Sigmoid colon (tissue), 4 donors: ENCODE data around the gene EPHB1.

Source experiments
- CTCF ChIP-seq, 4 experiments: fragments of 450-650 bp in 3 of 4; fragments of 200-600 bp in 1 of 4; IDR thresholded peaks; one replicate each; pipeline ENCODE4 v1.5.1; 2016 to 2019; ENCODE audit warnings: antibody characterized with exemption in 4 of 4, mild to moderate bottlenecking in 3 of 4, moderate library complexity in 2 of 4
- EP300 ChIP-seq, 4 donors: sonication (generic); formaldehyde crosslinking; IDR thresholded peaks; one replicate each; pipeline ENCODE4 v1.6.1; 2017; ENCODE audit warnings: antibody characterized with exemption in 4 of 4
- POLR2A ChIP-seq, 2 donors: fragments of 450-650 bp; IDR thresholded peaks; one replicate each; pipeline ENCODE4 v1.6.1; 2016; ENCODE audit warnings: antibody characterized with exemption in 2 of 2, mild to moderate bottlenecking in 2 of 2, moderate library complexity in 2 of 2
- POLR2AphosphoS5 ChIP-seq, 4 donors: sonication (generic); formaldehyde crosslinking; IDR thresholded peaks; one replicate each; pipeline ENCODE4 v1.6.1; 2017; ENCODE audit warnings: antibody characterized with exemption in 4 of 4

DNA sequence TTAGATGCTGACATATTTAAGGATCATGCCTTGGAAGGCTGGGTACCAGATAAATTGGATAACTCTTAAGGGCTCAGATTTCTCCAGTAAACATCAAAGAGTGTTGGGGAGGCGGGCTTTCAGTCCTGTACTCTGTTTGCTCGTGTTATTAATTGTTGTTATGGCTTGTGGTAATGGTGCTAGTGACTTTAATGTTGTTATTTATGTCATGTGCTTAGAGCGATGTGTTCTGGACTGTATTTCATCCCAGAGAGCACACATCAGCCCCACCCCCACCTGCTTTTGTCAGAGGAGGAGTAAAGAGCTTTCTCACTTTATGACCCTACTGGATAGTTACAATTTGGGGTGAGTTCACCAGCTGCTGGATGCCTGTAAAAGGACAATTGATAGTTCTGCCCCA lies 386.3 kb downstream of the EPHB1 start:
- TF ChIP-seq CTCF (IDR thresholded peaks at IDR 0.05) (no peak), POLR2A (IDR thresholded peaks at IDR 0.05) (no peak), POLR2AphosphoS5 (IDR thresholded peaks at IDR 0.05) (no peak), EP300 (IDR thresholded peaks at IDR 0.05) (no peak)
